CD14-positive monocyte (primary cell): ENCODE results near the gene ADAMTSL3. TPM values are rescaled to one million over a fixed set of nuclear protein-coding genes. Genes with fewer than 3 reads are reported as not detected.

Experiments used
- DNase-seq, 3 donors: peaks; one replicate each; pipeline ENCODE4 v3.0.0-alpha.2; 2011 to 2022
- H2AFZ ChIP-seq: 2 replicates; pipeline ENCODE4 v1.6.0; 2012; ENCODE audit warnings: mild to moderate bottlenecking, low read depth, low read length, inconsistent platforms; ENCODE audit not compliant: insufficient read depth, poor library complexity, severe bottlenecking
- H3K27ac ChIP-seq, 2 donors: 1 replicate in 1 of 2; 2 replicates in 1 of 2; pipeline ENCODE4 v1.5.1; 2012 to 2013; ENCODE audit warnings: low read length in 2 of 2, control low read depth in 1 of 2, inconsistent platforms in 1 of 2, low read depth in 1 of 2, mild to moderate bottlenecking in 1 of 2
- H3K27me3 ChIP-seq, 2 donors: one replicate each; pipeline versions ENCODE4 v1.6.0 to v1.6.1; 2011 to 2013; ENCODE audit warnings: low read length in 2 of 2; ENCODE audit not compliant: control insufficient read depth in 2 of 2, insufficient read depth in 2 of 2
- H3K36me3 ChIP-seq, 2 donors: replicated peaks in 1 of 2; 1 replicate in 1 of 2; 2 replicates in 1 of 2; pipeline versions ENCODE4 v1.5.1 to v1.6.1; 2012 to 2013; ENCODE audit warnings: low read length in 2 of 2, control low read depth in 1 of 2, inconsistent platforms in 1 of 2, mild to moderate bottlenecking in 1 of 2; ENCODE audit not compliant: insufficient read depth in 2 of 2, control insufficient read depth in 1 of 2
- H3K4me1 ChIP-seq, 2 donors: 1 replicate in 1 of 2; 2 replicates in 1 of 2; pipeline versions ENCODE4 v1.5.1 to v1.6.1; 2012 to 2013; ENCODE audit warnings: low read length in 2 of 2, control low read depth in 1 of 2, inconsistent platforms in 1 of 2, mild to moderate bottlenecking in 1 of 2, moderate library complexity in 1 of 2; ENCODE audit not compliant: insufficient read depth in 2 of 2, control insufficient read depth in 1 of 2
- H3K4me2 ChIP-seq: replicated peaks from 2 replicates; pipeline ENCODE3; 2012; ENCODE audit warnings: low read length, moderate library complexity, mild to moderate bottlenecking; ENCODE audit not compliant: poor library complexity, severe bottlenecking; ENCODE audit errors: extremely low read depth
- H3K4me3 ChIP-seq, 3 experiments: fragments of 200-600 bp in 1 of 3; sonication (generic) in 1 of 3; replicated peaks in 1 of 3; 1 replicate in 2 of 3; 2 replicates in 1 of 3; pipeline ENCODE4 v1.5.1; 2011 to 2013; ENCODE audit warnings: low read length in 3 of 3, mild to moderate bottlenecking in 3 of 3, control low read depth in 2 of 3, low read depth in 2 of 3, inconsistent platforms in 1 of 3, moderate library complexity in 1 of 3
- H3K79me2 ChIP-seq: 2 replicates; pipeline ENCODE4 v1.6.0; 2012; ENCODE audit warnings: mild to moderate bottlenecking, control low read depth, inconsistent platforms, low read length, moderate library complexity; ENCODE audit not compliant: insufficient read depth
- H3K9ac ChIP-seq: 2 replicates; pipeline ENCODE4 v1.6.0; 2017; ENCODE audit warnings: low read length, mild to moderate bottlenecking; ENCODE audit not compliant: insufficient read depth, poor library complexity, severe bottlenecking
- H3K9me3 ChIP-seq, 2 donors: replicated peaks in 1 of 2; 1 replicate in 1 of 2; 2 replicates in 1 of 2; pipeline versions ENCODE4 v1.5.1 to v1.6.1; 2012 to 2013; ENCODE audit warnings: low read length in 2 of 2, control low read depth in 1 of 2; ENCODE audit not compliant: control insufficient read depth in 1 of 2, insufficient read depth in 1 of 2
- H4K20me1 ChIP-seq: 2 replicates; pipeline ENCODE4 v1.6.0; 2012; ENCODE audit warnings: mild to moderate bottlenecking, low read length, control low read depth, moderate library complexity; ENCODE audit not compliant: insufficient read depth
- H3K27ac Mint-ChIP-seq, 7 donors: one replicate each; pipeline ENCODE4 v1.8.0; 2020; ENCODE audit warnings: mild to moderate bottlenecking in 7 of 7, mixed read lengths in 7 of 7, moderate library complexity in 6 of 7, inconsistent platforms in 2 of 7
- H3K27me3 Mint-ChIP-seq, 3 donors: one replicate each; pipeline ENCODE4 v1.8.0; 2021 to 2022; ENCODE audit warnings: low read depth in 3 of 3, mild to moderate bottlenecking in 3 of 3, mixed read lengths in 3 of 3, moderate library complexity in 3 of 3, inconsistent platforms in 1 of 3
- H3K36me3 Mint-ChIP-seq, 2 donors: one replicate each; pipeline ENCODE4 v1.8.0; 2020; ENCODE audit warnings: mixed read lengths in 2 of 2, inconsistent platforms in 1 of 2, mild to moderate bottlenecking in 1 of 2
- H3K4me1 Mint-ChIP-seq: one replicate; pipeline ENCODE4 v1.8.0; 2020; ENCODE audit warnings: mild to moderate bottlenecking, mixed read lengths
- H3K4me3 Mint-ChIP-seq, 2 donors: one replicate each; pipeline ENCODE4 v1.8.0; 2020; ENCODE audit warnings: mild to moderate bottlenecking in 2 of 2, mixed read lengths in 2 of 2, moderate library complexity in 1 of 2
- H3K9me3 Mint-ChIP-seq, 7 donors: one replicate each; pipeline ENCODE4 v1.8.0; 2020 to 2022; ENCODE audit warnings: mixed read lengths in 7 of 7, mild to moderate bottlenecking in 6 of 7, moderate library complexity in 6 of 7, inconsistent platforms in 2 of 7
- WGBS: methylation state at CpG from one replicate; pipeline ENCODE4 v1.1.5; 2013; ENCODE audit warnings: missing lambda C conversion rate; ENCODE audit not compliant: insufficient coverage; 5-methylcytosine and 5-hydroxymethylcytosine counted together
- intact Hi-C, 2 donors: fragments of 100-400 bp; cut with micrococcal nuclease; formaldehyde crosslinking; loops; one replicate each; pipeline versions ENCODE4 v1.15.0 to v1.15.1; 2023
- polyA plus RNA-seq, 3 donors: library from polyadenylated mRNA; depleted of rRNA in 1 of 3; unstranded in 2 of 3; stranded (reverse) in 1 of 3; fragments of 300-500 nt in 2 of 3; fragments of >200 nt in 1 of 3; fragmentation: Illumina TruSeq in 2 of 3; gene quantifications; 1 replicate in 2 of 3; 2 replicates in 1 of 3; pipeline ENCODE4 v1.2.3, GENCODE V29; 2012 to 2021
- TF ChIP-seq, protein P1 (sequence below): fragments of 200-600 bp; IDR thresholded peaks from one replicate; pipeline ENCODE4 v1.8.0; 2022; ENCODE audit warnings: antibody characterized with exemption, mild to moderate bottlenecking

ADAMTSL3 gene
- polyA plus RNA-seq, 3 donors, result not detected

DNA sequence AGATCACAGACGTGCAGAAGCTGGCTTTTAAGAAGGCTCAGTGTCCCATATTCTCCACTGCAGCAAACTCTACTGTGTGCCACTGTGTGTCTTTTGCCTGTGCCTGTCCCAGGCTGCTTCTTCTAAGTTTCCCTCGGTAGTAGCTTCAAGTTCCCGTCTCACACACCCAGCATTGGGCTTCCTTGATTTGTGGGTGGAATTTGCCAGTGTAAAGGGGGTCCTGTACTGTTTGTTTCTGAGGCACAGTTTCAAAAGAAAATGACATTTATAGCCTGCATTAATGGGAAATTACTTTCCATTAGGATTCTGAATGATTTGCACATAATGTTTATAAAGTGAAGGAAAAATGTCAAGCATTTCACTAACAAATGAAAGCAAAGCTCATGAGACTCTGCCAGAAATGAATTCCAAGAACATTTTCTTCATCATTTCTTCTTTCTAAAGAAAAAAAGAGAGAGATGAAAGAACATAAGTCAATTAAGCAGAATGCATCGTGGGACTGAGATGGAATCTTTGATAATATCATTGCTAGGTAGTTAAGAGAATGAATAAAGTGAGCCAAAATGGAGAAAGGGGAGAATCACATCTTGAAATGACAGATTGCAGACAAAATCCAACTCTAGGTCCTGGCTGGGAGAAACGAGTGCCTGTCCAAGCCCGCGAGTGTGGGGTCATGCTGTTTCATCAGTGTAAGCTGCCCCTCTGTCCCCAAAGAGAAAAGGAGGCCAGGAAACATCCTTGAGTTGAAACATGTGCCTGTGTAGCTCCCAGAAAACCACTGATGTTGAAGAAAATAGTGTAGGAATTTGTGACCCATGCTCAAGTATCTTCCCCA is 48.6 kb upstream of the ADAMTSL3 start:
- no peak overlapping the region for H3K27ac ChIP-seq
- intact Hi-C loops, result no loop called here
- H3K4me1 ChIP-seq, result no peaks in the 10 kb centered on the region
- Mint-ChIP-seq H3K27ac (no peak overlapping the region), H3K9me3 (peaks cover 4 to 13% (median 7%) of the 10 kb centered on the region in 7 donors), H3K4me3 (no peak overlapping the region), H3K36me3 (no peaks in the 10 kb centered on the region), H3K27me3 (peaks cover 0 to 3% (median 1%) of the 10 kb centered on the region in 3 donors), H3K4me1 (no peaks in the 10 kb centered on the region)
- no peak overlapping the region for H2AFZ ChIP-seq
- no peaks in the 10 kb centered on the region for H3K9me3 ChIP-seq
- H3K4me3 ChIP-seq, result no peak overlapping the region
- no peaks in the 10 kb centered on the region for H3K79me2 ChIP-seq
- no peaks in the 10 kb centered on the region for H3K27me3 ChIP-seq
- WGBS, result 95% methylated on average over 5 of the region's 7 CpGs
- H3K4me2 ChIP-seq, result no peak overlapping the region
- H3K36me3 ChIP-seq, result no peaks in the 10 kb centered on the region
- no peak overlapping the region for H3K9ac ChIP-seq
- H4K20me1 ChIP-seq, result no peaks in the 10 kb centered on the region
- no peak for DNase-seq
- TF ChIP-seq, protein P1, sequence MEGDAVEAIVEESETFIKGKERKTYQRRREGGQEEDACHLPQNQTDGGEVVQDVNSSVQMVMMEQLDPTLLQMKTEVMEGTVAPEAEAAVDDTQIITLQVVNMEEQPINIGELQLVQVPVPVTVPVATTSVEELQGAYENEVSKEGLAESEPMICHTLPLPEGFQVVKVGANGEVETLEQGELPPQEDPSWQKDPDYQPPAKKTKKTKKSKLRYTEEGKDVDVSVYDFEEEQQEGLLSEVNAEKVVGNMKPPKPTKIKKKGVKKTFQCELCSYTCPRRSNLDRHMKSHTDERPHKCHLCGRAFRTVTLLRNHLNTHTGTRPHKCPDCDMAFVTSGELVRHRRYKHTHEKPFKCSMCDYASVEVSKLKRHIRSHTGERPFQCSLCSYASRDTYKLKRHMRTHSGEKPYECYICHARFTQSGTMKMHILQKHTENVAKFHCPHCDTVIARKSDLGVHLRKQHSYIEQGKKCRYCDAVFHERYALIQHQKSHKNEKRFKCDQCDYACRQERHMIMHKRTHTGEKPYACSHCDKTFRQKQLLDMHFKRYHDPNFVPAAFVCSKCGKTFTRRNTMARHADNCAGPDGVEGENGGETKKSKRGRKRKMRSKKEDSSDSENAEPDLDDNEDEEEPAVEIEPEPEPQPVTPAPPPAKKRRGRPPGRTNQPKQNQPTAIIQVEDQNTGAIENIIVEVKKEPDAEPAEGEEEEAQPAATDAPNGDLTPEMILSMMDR, result no peak

DNA sequence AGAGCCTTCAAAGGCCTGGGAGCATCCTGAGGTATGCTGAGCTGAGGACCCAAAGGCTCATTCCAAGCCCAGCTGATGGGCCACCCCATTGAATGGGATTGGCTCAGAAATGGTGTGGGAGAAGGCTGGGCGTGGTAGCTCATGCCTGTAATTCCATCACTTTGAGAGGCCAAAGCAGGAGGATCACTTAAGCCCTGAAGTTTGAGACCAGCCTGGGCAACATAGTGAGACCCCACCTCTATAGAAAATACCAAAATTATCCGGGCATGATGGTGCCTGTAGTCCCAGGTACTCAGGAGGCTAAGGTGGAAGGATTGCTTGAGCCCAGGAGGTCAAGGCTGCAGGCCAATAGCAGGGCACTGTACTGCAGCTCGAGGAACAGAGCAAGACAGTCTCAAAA is 43.8 kb upstream of the ADAMTSL3 start:
- H3K27me3 Mint-ChIP-seq, result peaks cover 1 to 3% (median 2%) of the 10 kb centered on the region in 3 donors

More for the DNA sequence above, 43.8 kb upstream of the ADAMTSL3 start:
- no peak overlapping the region for H3K27ac ChIP-seq
- no peak overlapping the region for H3K27ac Mint-ChIP-seq
- H3K4me3 ChIP-seq, result no peak overlapping the region
- no peak overlapping the region for H3K4me2 ChIP-seq
- intact Hi-C loops, result no loop called here
- peaks cover 0 to 5% (median 2%) of the 10 kb centered on the region in 7 donors for H3K9me3 Mint-ChIP-seq
- no peaks in the 10 kb centered on the region for H3K79me2 ChIP-seq
- no peak for DNase-seq
- H3K36me3 Mint-ChIP-seq, result no peaks in the 10 kb centered on the region
- H3K36me3 ChIP-seq, result no peaks in the 10 kb centered on the region
- H3K4me1 ChIP-seq, result no peaks in the 10 kb centered on the region
- no peak overlapping the region for H3K4me3 Mint-ChIP-seq
- no peaks in the 10 kb centered on the region for H3K9me3 ChIP-seq
- TF ChIP-seq, protein P1, result no peak
- no peaks in the 10 kb centered on the region for H4K20me1 ChIP-seq
- H3K9ac ChIP-seq, result no peak overlapping the region
- H3K27me3 ChIP-seq, result no peaks in the 10 kb centered on the region
- H2AFZ ChIP-seq, result no peak overlapping the region
- no peaks in the 10 kb centered on the region for H3K4me1 Mint-ChIP-seq
- 80% methylated on average over 1 of the region's 3 CpGs for WGBS
